PC-3 (cell line): Measurements from ENCODE around the gene ZFP36. TPM values are rescaled to one million over a fixed set of nuclear protein-coding genes. Genes with fewer than 3 reads are reported as not detected.

Source experiments
- ATAC-seq: fragments of 200-7000 bp; cut with Tn5 transposase; 2 replicates; pipeline ENCODE4 v1.9.1; 2020; ENCODE audit warnings: mild to moderate bottlenecking, moderate library complexity
- BruUV-seq: library from RNA; stranded (reverse); fragments of 400-500 nt; replicated peaks from 2 replicates; lab custom pipeline; 2021; lab: Mats Ljungman, UMichigan
- CTCF ChIA-PET: fragments of 300-600 bp; sonication (Branson Sonifier 250); formaldehyde crosslinking; loops from one replicate; lab custom pipeline; 2022; ENCODE audit warnings: antibody characterized with exemption; lab: Charles Lee
- POLR2A ChIA-PET: fragments of 300-600 bp; sonication (Branson Sonifier 250); formaldehyde crosslinking; loops from one replicate; lab custom pipeline; 2022; ENCODE audit warnings: antibody characterized with exemption; ENCODE audit not compliant: unreplicated experiment; lab: Charles Lee
- DNase-seq: peaks from one replicate; pipeline ENCODE4 v3.0.0-alpha.2; 2015
- H2AFZ ChIP-seq: fragments of 300-600 bp; sonication (generic); 2 replicates; pipeline ENCODE4 v1.6.0; 2016; ENCODE audit warnings: antibody characterized with exemption, low read length
- H3F3A ChIP-seq: fragments of 300-600 bp; sonication (generic); one replicate; pipeline ENCODE4 v1.6.0; 2017; ENCODE audit warnings: antibody characterized with exemption, low read length, control low read depth, mild to moderate bottlenecking; ENCODE audit not compliant: unreplicated experiment
- H3K27ac ChIP-seq: fragments of 300-600 bp; sonication (generic); 2 replicates; pipeline ENCODE4 v1.5.1; 2016; ENCODE audit warnings: mild to moderate bottlenecking, low read length
- H3K27me3 ChIP-seq: fragments of 300-600 bp; sonication (generic); 2 replicates; pipeline ENCODE4 v1.6.1; 2016; ENCODE audit warnings: low read length, mixed read lengths
- H3K36me3 ChIP-seq: fragments of 300-600 bp; sonication (generic); 2 replicates; pipeline ENCODE4 v1.6.1; 2016; ENCODE audit warnings: low read depth, mixed run types, low read length, mixed read lengths
- H3K4me1 ChIP-seq: fragments of 300-600 bp; sonication (generic); 2 replicates; pipeline ENCODE4 v1.5.1; 2016; ENCODE audit warnings: low read length; ENCODE audit not compliant: insufficient read depth
- H3K4me2 ChIP-seq: fragments of 300-600 bp; sonication (generic); 2 replicates; pipeline ENCODE4 v1.6.0; 2016; ENCODE audit warnings: low read length
- H3K4me3 ChIP-seq: fragments of 300-600 bp; sonication (generic); 2 replicates; pipeline ENCODE4 v1.5.1; 2016; ENCODE audit warnings: mild to moderate bottlenecking, low read length, mixed read lengths
- H3K79me2 ChIP-seq: fragments of 300-600 bp; sonication (generic); 2 replicates; pipeline ENCODE4 v1.6.1; 2017; ENCODE audit warnings: low read length, mixed read lengths
- H3K9ac ChIP-seq: fragments of 300-600 bp; sonication (generic); 2 replicates; pipeline ENCODE4 v1.6.0; 2016; ENCODE audit warnings: mild to moderate bottlenecking, low read length
- H3K9me2 ChIP-seq: fragments of 300-600 bp; sonication (generic); replicated peaks from 2 replicates; pipeline ENCODE4 v1.6.1; 2016; ENCODE audit warnings: mixed run types, low read length, mixed read lengths
- H3K9me3 ChIP-seq: fragments of 300-600 bp; sonication (generic); 2 replicates; pipeline ENCODE4 v1.6.1; 2016; ENCODE audit warnings: low read length, mixed read lengths
- H4K20me1 ChIP-seq: fragments of 300-600 bp; sonication (generic); 2 replicates; pipeline ENCODE4 v1.6.1; 2016; ENCODE audit warnings: low read length, mixed read lengths
- CTCF ChIP-seq: fragments of 300-600 bp; sonication (generic); conservative IDR thresholded peaks from 2 replicates; pipeline ENCODE4 v1.5.1; 2017; ENCODE audit warnings: antibody characterized with exemption, low read depth, mild to moderate bottlenecking, low read length
- EZH2 ChIP-seq: fragments of 300-600 bp; sonication (generic); IDR thresholded peaks from one replicate; pipeline ENCODE4 v1.6.1; 2017; ENCODE audit warnings: antibody characterized with exemption, mild to moderate bottlenecking, low read length; ENCODE audit not compliant: unreplicated experiment
- EZH2phosphoT487 ChIP-seq: fragments of 300-600 bp; sonication (generic); IDR thresholded peaks from 2 replicates; pipeline ENCODE4 v1.6.1; 2018; ENCODE audit warnings: mild to moderate bottlenecking, antibody characterized with exemption, low read length, borderline replicate concordance
- intact Hi-C: fragments of 100-400 bp; cut with micrococcal nuclease; formaldehyde crosslinking; loops from 2 replicates; pipeline ENCODE4 v1.9.0; 2023
- total RNA-seq: library from RNA; depleted of rRNA; stranded (reverse); fragments of >200 nt; gene quantifications from 2 replicates; pipeline ENCODE4 v1.2.3, GENCODE V29; 2014

ZFP36 gene
- total RNA-seq, 1 experiment from 2014 or later: 32.7 TPM

- Histone ChIP-seq H3K4me2 (no peak overlapping the region), H3K9ac (no peak overlapping the region), H3K9me2 (no peaks in the 10 kb centered on the region), H3K36me3 (peaks cover 13% of the 10 kb centered on the region), H3K4me3 (no peak overlapping the region), H3K79me2 (peaks cover 8% of the 10 kb centered on the region), H3K27ac (no peak overlapping the region; the same call in 1 of the 2 replicates), H3K4me1 (peaks cover 14% of the 10 kb centered on the region), H3K27me3 (no peaks in the 10 kb centered on the region), H2AFZ (no peak overlapping the region), H3K9me3 (no peaks in the 10 kb centered on the region), H4K20me1 (peaks cover 7% of the 10 kb centered on the region), H3F3A (peaks cover 12% of the 10 kb centered on the region)
- TF ChIP-seq CTCF: no peak
- TF ChIP-seq EZH2phosphoT487: no peak
- TF ChIP-seq EZH2: no peak
- BruUV-seq: no TSS peak
- intact Hi-C loops: no loop called here
- ATAC-seq (no peak), DNase-seq (no peak)
- ChIA-PET CTCF (no interaction called here), POLR2A (no interaction called here)
These were observed 21.9 kb downstream of the ZFP36 start for GRCh38 chr19:39428283-39429112.

- Histone ChIP-seq H3K27me3 (no peaks in the 10 kb centered on the region), H3K4me3 (no peak overlapping the region), H3K4me2 (peak overlapping the region; percentile 63), H3K9me3 (no peaks in the 10 kb centered on the region), H3K9ac (peak overlapping the region; percentile 94), H3K9me2 (no peaks in the 10 kb centered on the region), H3K79me2 (peaks cover 32% of the 10 kb centered on the region), H3K36me3 (peaks cover 30% of the 10 kb centered on the region), H3K27ac (peak overlapping the region; percentile 100), H3K4me1 (peaks cover 25% of the 10 kb centered on the region), H4K20me1 (peaks cover 21% of the 10 kb centered on the region), H3F3A (peaks cover 27% of the 10 kb centered on the region), H2AFZ (no peak overlapping the region)
- DNase-seq (peak; percentile 93), ATAC-seq (peak; percentile 82)
- TSS peak; percentile 72 for BruUV-seq
- CTCF ChIA-PET: no interaction called here
- no peak for TF ChIP-seq EZH2
- no peak for TF ChIP-seq EZH2phosphoT487
- no peak for TF ChIP-seq CTCF
- intact Hi-C loops: loop anchor here (2.0 kb wide), 1 partner anchor 18 kb away; the partner anchor contains the start of gene PLEKHG2
- POLR2A ChIA-PET: no interaction called here
These were observed 24.3 kb downstream of the ZFP36 start for GRCh38 chr19:39430675-39431593.
